Activated T-cell treated with anti-CD3 and anti-CD28 coated beads, Interleukin-2, amount 50 U/mL, for 72 hours (primary cell): ENCODE data around the gene LRP1. TPM values are rescaled to one million over a fixed set of nuclear protein-coding genes. Genes with fewer than 3 reads are reported as not detected.

Experiments used
- ATAC-seq, 2 donors: fragments of 150-1000 bp; cut with Tn5 transposase; replicated peaks in 1 of 2; 2 replicates each; pipeline ENCODE4 v1.10.0; 2021; ENCODE audit warnings: moderate library complexity in 2 of 2, mild to moderate bottlenecking in 1 of 2
- DNase-seq, 2 donors: peaks; one replicate each; pipeline ENCODE4 v3.0.0; 2021 to 2022; ENCODE audit warnings: mixed read lengths in 1 of 2
- H3K27ac Mint-ChIP-seq: one replicate; pipeline ENCODE4 v1.8.0; 2022; ENCODE audit warnings: mild to moderate bottlenecking, moderate library complexity, mixed read lengths
- H3K27me3 Mint-ChIP-seq: one replicate; pipeline ENCODE4 v1.8.0; 2022; ENCODE audit warnings: low read depth, mixed read lengths
- H3K36me3 Mint-ChIP-seq, 2 donors: one replicate each; pipeline ENCODE4 v1.8.0; 2022; ENCODE audit warnings: mixed read lengths in 2 of 2, mild to moderate bottlenecking in 1 of 2; ENCODE audit not compliant: insufficient read depth in 2 of 2
- H3K4me1 Mint-ChIP-seq: one replicate; pipeline ENCODE4 v1.8.0; 2022; ENCODE audit warnings: low read depth, mixed read lengths
- H3K4me3 Mint-ChIP-seq, 2 donors: one replicate each; pipeline ENCODE4 v1.8.0; 2022; ENCODE audit warnings: mild to moderate bottlenecking in 2 of 2, mixed read lengths in 2 of 2, moderate library complexity in 2 of 2
- H3K9me3 Mint-ChIP-seq, 2 donors: one replicate each; pipeline ENCODE4 v1.8.0; 2022; ENCODE audit warnings: mixed read lengths in 2 of 2
- total RNA-seq, 2 donors: library from RNA; stranded (reverse); gene quantifications; one replicate each; pipeline ENCODE4 v1.2.3, GENCODE V29; 2022

The LRP1 gene
- total RNA-seq, 2 donors from 2014 or later = 3.2 to 4.8 TPM

- no peaks in the 10 kb centered on the region for H3K9me3 Mint-ChIP-seq
- ATAC-seq (no peak), DNase-seq (no peak)
- H3K27ac Mint-ChIP-seq = peak overlapping the region; percentile 9
- H3K4me3 Mint-ChIP-seq = no peak overlapping the region
- peaks cover 7 to 28% of the 10 kb centered on the region in 2 donors for H3K36me3 Mint-ChIP-seq
- H3K4me1 Mint-ChIP-seq = peaks cover 48% of the 10 kb centered on the region
- no peaks in the 10 kb centered on the region for H3K27me3 Mint-ChIP-seq
Measured at GRCh38 chr12:57098546-57098945, 29.7 kb upstream of the LRP1 start.

- ATAC-seq (no peak), DNase-seq (no peak)
- H3K4me3 Mint-ChIP-seq = no peak overlapping the region
- peaks cover 43% of the 10 kb centered on the region for H3K4me1 Mint-ChIP-seq
- no peaks in the 10 kb centered on the region for H3K9me3 Mint-ChIP-seq
- peaks cover 10 to 26% of the 10 kb centered on the region in 2 donors for H3K36me3 Mint-ChIP-seq
- peak overlapping the region; percentile 41 for H3K27ac Mint-ChIP-seq
- H3K27me3 Mint-ChIP-seq = no peaks in the 10 kb centered on the region
Measured at GRCh38 chr12:57099047-57099714, 29.1 kb upstream of the LRP1 start.

- Mint-ChIP-seq H3K27ac (no peak overlapping the region), H3K27me3 (no peaks in the 10 kb centered on the region), H3K36me3 (peaks cover 10 to 30% of the 10 kb centered on the region in 2 donors), H3K9me3 (no peaks in the 10 kb centered on the region), H3K4me1 (peaks cover 39% of the 10 kb centered on the region), H3K4me3 (no peak overlapping the region)
- DNase-seq (no peak), ATAC-seq (no peak)
Measured at GRCh38 chr12:57099766-57100165, 28.5 kb upstream of the LRP1 start.

DNA sequence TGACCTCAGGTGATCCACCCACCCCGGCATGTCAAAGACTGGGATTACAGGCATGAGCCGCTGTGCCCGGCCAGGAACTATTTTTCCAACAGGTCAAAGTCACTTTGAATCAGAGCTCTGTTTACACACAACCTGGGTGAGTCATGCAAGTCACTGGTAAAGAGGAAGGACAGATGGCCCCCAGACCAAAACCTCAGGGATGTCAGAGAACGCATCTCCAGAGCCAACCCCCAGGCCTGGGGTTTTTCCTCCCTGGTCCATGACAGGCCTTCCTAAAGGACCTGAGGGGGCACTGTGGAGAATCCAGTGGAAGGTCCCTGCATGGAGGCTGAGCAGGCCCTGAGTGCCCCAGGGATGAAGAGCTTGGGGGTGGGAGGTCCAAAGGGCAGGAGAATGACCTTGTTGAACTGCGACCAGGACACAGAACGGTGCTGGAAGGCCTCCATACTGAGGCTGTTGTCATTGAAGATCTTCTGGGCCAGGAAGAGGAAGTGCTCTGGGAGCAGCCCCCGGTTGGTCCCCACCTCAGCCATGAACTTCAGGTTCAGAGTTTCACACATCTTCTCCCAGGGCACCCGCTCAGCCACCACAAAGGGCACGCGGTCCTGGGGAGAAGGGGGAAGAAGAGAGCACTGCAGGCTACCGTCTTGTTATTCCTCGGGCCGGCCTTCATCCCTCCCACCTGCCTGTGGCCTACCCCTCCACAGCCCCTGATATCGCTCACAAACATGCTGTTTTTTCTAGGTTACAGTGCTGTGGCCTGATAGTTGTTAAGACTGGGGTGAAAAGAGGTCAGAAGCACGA lies 26.2 kb upstream of the LRP1 start:
- ATAC-seq (no peak), DNase-seq (no peak)
- peak overlapping the region; percentile 48 for H3K27ac Mint-ChIP-seq
- peaks cover 50% of the 10 kb centered on the region for H3K4me1 Mint-ChIP-seq
- H3K27me3 Mint-ChIP-seq = no peaks in the 10 kb centered on the region
- H3K4me3 Mint-ChIP-seq = no peak overlapping the region
- H3K36me3 Mint-ChIP-seq = peaks cover 10 to 36% of the 10 kb centered on the region in 2 donors
- no peaks in the 10 kb centered on the region for H3K9me3 Mint-ChIP-seq

DNA sequence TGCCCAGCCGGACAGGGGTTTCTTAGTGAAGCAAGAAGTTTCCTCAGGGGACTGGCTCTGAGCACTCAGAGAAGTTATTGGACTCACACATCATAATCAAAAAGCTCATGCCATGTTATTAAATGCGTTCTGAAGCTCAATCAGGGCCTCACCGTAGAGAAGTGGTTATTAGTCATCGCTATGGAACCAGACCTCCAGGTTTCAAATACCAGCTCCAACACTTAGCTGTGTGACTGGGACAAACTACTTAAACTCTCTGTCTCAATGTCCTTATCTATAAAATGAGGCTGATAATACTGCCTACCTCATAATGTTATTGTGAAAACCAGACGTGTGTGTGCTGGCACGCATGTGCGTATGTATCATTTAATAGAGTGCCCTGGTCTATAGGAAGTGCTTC lies 24.4 kb upstream of the LRP1 start:
- H3K27ac Mint-ChIP-seq = peak overlapping the region; percentile 84

GRCh38 chr12:57104292-57104910 lies 23.9 kb upstream of the LRP1 start:
- Mint-ChIP-seq H3K4me1 (peaks cover 66% of the 10 kb centered on the region), H3K27ac (no peak overlapping the region), H3K4me3 (no peak overlapping the region), H3K9me3 (no peaks in the 10 kb centered on the region), H3K27me3 (no peaks in the 10 kb centered on the region), H3K36me3 (peaks cover 12 to 42% of the 10 kb centered on the region in 2 donors)
- no peak for DNase-seq
- no peak for ATAC-seq

More for the DNA sequence above, 24.4 kb upstream of the LRP1 start:
- Mint-ChIP-seq H3K9me3 (no peaks in the 10 kb centered on the region), H3K36me3 (peaks cover 13 to 47% of the 10 kb centered on the region in 2 donors), H3K4me3 (no peak overlapping the region), H3K27me3 (no peaks in the 10 kb centered on the region), H3K4me1 (peaks cover 63% of the 10 kb centered on the region)
- no peak for ATAC-seq
- DNase-seq = no peak

- Mint-ChIP-seq H3K27ac (no peak overlapping the region), H3K4me3 (no peak overlapping the region), H3K9me3 (no peaks in the 10 kb centered on the region), H3K27me3 (no peaks in the 10 kb centered on the region), H3K4me1 (peaks cover 74% of the 10 kb centered on the region), H3K36me3 (peaks cover 11 to 37% of the 10 kb centered on the region in 2 donors)
- no peak for ATAC-seq
- no peak for DNase-seq
Measured at GRCh38 chr12:57105011-57105753, 23.1 kb upstream of the LRP1 start.

GRCh38 chr12:57106021-57106708 lies 22.1 kb upstream of the LRP1 start:
- no peaks in the 10 kb centered on the region for H3K9me3 Mint-ChIP-seq
- no peak for ATAC-seq
- H3K27ac Mint-ChIP-seq = peak overlapping the region; percentile 29
- H3K36me3 Mint-ChIP-seq = peaks cover 12 to 38% of the 10 kb centered on the region in 2 donors
- H3K4me3 Mint-ChIP-seq = no peak overlapping the region
- H3K27me3 Mint-ChIP-seq = no peaks in the 10 kb centered on the region
- H3K4me1 Mint-ChIP-seq = peaks cover 76% of the 10 kb centered on the region
- DNase-seq = no peak

DNA sequence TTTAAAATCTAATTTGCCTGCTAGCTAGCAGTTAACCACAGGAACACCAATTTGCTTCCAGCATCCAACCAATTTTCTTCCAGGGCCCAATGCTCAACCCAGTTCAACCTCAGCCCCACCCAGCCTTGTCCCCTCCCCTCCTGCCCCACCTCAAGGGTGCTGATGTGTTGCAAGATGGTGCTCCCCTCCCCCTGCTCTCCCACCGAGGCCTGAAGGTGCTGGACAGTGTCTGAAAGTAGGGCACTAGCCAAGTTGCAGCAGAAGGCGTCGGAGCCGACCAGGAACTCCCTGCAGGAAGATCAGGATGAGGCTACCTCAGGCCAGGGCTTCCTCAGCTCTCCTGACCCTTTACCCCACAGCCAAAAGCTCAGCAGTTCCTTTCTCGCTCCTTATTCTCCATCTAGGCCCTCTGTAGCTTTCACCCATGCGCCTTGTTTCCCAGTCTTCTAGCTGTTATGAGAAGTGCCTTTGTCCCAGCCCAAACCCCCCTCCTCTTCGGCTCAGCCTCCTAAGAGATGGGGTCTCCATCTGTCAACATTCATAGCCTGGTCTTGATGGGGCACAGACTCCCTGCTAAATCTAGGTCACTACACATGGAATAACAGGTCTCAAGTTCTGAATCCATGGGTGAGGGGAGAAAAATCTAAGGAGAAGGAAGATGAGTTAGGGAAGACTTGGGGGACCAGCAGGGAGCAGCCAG lies 20.7 kb upstream of the LRP1 start:
- ATAC-seq = no peak
- Mint-ChIP-seq H3K4me1 (peaks cover 77% of the 10 kb centered on the region), H3K27ac (peak overlapping the region; percentile 68), H3K9me3 (no peaks in the 10 kb centered on the region), H3K27me3 (no peaks in the 10 kb centered on the region), H3K36me3 (peaks cover 16 to 38% of the 10 kb centered on the region in 2 donors), H3K4me3 (peak overlapping the region; percentile 36)
- DNase-seq = no peak

GRCh38 chr12:57109207-57110103 lies 18.8 kb upstream of the LRP1 start:
- Mint-ChIP-seq H3K4me3 (peak overlapping the region; percentile 82 to 95), H3K4me1 (peaks cover 73% of the 10 kb centered on the region), H3K36me3 (peaks cover 13 to 31% of the 10 kb centered on the region in 2 donors), H3K27me3 (no peaks in the 10 kb centered on the region), H3K27ac (peak overlapping the region; percentile 83), H3K9me3 (no peaks in the 10 kb centered on the region)
- DNase-seq (no peak), ATAC-seq (no peak)
